Right lung (tissue), 5 donors: Measurements from ENCODE around the gene TRIP12. TPM values are rescaled to one million over a fixed set of nuclear protein-coding genes. Genes with fewer than 3 reads are reported as not detected.
"Not testable (repeated sequence)": the region's sequence is repeated elsewhere in the genome, so short reads cannot be mapped to it uniquely, and the experiment has no call there.

ENCODE experiments used
- DNase-seq, 2 donors: peaks; one replicate each; pipeline ENCODE4 v3.0.0-alpha.2; 2013
- polyA plus RNA-seq, 5 donors: library from polyadenylated mRNA; unstranded; fragments of 120-200 nt; gene quantifications; one replicate each; pipeline versions ENCODE4 v1.2.1 to v1.2.3, GENCODE V29; 2013; ENCODE audit warnings: inconsistent platforms in 1 of 5, low replicate concordance in 1 of 5; ENCODE audit not compliant: insufficient read length in 5 of 5, insufficient read depth in 1 of 5

Gene TRIP12
- polyA plus RNA-seq, 5 donors: 111 to 192 (median 174) TPM

DNA sequence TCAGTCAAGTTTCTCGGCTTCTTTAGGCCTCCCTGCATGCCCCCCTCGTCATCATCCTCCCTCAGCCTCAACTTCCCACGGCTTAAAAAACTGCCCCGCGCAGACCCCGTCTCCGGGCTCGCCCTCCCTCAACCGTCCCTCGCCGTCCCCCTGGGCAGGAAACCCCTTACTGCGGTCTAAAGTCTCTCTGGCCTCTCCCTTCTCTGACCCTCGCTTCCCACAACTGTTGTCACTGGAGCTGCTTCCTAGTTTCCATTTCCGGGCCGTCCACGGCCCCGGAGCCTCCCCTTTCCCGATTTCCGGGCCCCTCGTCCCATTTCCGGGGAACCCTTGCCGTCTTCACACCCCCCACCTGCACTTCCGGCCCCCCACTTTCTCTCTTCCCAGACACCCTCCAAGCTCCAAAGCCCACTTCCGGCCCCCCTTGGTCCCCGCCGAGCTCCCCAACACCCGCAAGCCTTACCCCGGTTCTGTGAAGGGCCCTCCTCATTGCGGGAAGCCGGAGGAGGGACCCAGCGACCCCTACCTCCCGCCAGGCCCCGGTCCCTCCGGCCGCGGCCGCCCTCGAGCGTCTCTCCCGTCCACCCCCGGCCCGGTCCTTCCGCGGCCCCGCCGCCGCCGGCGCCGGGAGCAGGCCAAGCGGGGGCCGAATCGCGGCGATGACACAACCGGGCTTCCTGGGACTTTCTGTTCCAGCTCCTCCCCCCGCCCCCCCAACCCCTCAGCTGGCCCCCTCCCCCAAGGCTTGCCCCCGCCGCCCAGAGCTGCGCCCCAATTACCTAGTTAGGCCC is 513 bp downstream of the TRIP12 start:
- peak; percentile 62 for DNase-seq

DNA sequence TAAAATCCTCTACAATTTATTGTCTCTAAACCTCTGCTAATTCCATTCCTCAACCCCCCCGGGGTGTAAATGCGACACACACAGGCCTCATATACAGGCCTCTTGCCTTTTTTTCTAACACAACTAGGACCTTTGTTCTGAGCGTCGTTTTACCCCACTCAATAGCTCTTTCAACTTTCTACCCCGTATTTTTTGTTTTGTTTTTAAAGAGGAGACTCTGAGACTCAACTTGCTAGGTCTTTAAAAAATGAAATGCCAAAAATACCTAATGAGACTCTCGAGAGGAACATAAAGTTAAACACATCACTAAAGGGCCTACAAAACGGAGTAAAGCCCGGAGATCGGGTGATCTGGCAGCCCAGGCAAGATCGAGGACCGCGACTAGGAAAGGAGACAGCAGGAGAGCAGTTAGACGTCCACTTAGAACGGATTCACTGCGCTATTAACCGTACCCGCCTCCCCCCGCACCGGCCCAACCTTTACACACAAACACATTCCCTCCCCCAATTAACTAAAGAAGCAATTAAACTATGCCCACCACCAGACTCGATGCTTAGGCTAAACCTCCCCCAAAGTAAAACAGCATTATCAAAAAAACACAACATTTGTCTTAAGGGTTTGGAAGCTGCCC is 1.7 kb downstream of the TRIP12 start:
- DNase-seq: peak in 1 of 2 donors; percentile 2

DNA sequence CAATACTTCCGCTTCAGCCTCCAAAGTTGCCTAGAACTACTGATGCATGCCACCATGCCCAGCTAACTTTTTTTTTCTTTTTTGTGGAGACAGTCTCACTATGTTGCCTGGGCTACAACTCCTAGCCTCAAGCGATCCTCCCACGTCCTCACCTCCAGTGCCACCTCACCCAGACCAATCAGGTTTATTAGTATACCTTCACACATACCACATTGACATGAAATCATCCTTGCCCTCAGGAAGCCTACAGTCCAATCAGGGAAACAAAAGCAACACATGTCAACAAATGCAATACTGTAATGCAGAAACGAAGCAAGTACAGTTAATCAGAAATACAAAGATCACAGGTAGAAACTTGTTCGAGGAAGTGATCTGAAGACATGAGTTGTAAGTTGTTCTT is 4.0 kb downstream of the TRIP12 start:
- DNase-seq: no peak

DNA sequence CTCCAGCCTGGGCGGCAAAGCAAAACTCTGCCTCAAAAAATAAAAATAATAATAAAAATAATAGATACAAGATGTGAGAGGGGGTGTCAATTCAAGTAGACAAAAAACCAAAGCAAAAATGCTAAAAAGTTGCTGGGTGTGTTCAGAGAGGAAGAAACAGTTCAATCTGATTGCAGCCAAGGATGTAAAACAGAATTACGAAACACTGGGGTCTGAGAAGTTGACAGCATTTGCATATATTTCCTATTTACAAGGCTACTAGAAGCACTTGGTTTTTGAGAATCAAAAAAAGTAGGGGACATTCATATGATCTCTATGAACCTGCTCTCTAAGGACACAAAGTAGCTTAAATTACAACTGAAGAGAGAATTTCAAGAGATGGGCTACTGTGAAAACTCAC is 7.6 kb downstream of the TRIP12 start:
- no peak for DNase-seq

DNA sequence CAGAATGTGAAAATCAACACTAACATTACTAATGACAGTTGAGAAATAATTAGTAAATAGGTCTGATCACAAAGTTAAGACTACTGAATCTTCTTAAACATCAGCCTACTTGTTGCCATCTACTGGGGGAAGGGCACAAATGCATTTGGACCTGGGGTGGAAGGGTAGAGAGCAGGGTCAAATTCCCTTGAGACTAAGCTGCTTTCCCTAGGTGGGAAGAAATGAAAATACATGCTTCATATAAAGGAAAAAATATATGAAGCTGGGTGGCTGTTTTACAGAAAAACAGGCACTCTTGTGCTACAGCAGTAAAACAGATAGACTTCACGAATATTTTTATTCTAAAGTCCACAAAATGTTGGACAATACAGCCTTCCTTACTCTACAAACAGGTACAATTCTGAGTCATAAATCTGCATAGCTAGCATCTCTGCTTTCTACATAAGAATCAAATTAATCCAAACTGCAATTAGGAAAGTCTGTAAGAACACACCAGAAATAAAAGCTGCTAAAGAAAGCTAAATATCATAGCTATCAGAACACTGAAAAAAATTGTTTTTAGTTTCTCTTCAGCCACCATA is 10.9 kb downstream of the TRIP12 start:
- no peak for DNase-seq

DNA sequence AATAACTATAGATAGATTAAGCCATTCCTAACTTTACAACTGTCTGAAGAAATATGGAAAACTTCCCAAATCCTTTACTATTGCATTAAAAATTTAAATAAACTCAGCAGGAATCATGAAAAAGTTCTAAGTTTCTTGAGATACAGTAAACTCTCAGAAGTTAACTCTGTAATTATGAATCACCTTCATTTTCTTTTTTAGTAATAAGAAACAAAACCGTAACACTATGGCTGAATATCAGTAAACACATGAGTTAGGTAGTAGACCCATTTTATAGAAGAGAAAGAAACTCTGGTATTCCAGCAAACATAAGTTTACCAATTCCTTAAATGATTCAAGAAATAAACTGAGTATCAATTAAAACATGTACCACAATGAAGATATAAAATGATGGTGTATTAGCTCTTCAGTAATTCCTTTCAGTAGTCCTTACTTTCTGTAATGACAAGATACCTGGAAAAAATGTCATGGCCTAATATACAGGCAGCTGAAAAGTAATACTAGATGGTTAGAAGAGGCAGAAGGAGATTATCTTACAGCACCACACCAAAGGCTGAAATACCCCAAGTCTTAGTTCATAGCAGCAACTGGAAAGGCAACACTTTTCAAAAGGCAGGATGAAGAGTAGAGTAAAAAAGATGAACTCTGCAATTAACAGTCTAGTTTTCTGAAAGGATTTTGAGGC is 11.5 kb downstream of the TRIP12 start:
- DNase-seq: no peak

DNA sequence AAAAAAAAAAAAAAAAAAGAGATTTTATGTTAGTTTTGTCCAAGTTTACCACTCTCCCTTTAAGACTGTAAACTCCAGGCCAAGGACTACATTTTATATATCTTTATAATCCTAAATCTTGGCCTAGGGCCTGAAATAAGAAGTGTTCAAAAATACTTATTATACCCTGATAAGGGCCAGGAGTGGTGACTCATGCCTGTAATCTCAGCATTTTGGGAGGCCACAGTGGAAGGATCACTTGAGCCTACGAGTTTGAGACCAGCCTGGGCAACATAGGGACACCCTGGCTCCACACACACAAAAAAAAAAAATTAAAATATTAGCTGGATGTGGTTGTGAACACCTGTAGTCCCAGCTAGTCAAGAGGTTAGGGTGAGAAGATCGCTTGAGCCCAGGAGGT is 12.7 kb downstream of the TRIP12 start:
- no peak for DNase-seq

DNA sequence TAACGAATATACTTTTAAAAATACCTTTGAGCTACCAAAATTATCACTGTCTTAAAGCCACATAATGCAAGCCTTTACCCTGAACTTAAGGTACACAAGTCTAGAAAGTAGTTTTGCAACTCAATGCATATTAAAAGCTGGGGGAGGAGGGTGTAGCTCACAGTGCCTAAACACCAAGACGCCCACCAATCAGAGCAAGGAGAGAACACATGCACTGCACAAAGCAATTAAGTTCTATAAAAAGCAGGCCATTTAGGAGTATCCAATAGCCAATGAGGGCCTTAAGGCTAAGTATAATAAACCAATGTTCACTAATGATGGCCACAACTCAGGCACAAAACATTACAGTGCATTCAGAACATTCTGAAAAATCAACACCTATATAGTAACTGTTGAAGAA is 16.2 kb downstream of the TRIP12 start:
- DNase-seq: no peak

DNA sequence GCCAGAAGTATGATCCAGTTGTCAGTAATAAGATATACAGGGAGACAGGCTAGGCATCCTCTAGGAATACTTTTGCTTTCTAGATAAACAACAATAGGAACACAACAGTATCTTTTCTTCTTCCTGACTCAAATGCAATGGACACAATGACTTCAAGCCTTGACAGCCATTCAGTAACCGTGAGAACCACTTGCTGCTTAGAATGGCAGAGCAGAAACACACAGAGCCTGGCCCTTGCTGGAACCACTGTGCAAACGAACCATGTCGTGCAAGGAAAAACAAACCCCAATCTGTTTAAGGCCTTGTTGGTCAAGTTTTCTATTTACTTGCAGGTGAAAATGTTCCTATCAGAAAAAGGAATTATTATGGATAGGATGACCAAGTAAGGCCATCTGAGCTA is 18.8 kb downstream of the TRIP12 start:
- no peak for DNase-seq

DNA sequence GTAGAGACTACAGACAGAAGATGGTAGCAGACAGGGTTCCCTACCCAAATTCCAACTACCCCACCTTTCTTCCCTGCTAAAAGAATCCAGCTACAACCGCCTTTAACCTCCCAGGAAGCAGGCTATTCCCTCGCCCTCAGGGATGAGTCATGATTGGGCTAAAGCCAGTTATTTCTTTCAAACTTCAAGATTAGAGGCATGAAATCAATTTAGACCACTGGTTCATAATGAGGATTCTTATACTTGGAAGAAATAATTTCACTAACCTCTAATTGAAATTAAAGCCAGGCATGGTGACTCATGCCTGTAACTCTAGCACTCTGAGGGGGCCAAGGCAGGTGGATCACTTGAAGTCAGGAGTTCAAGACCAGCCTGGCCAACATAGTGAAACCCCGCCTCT is 20.0 kb downstream of the TRIP12 start:
- DNase-seq: no peak

DNA sequence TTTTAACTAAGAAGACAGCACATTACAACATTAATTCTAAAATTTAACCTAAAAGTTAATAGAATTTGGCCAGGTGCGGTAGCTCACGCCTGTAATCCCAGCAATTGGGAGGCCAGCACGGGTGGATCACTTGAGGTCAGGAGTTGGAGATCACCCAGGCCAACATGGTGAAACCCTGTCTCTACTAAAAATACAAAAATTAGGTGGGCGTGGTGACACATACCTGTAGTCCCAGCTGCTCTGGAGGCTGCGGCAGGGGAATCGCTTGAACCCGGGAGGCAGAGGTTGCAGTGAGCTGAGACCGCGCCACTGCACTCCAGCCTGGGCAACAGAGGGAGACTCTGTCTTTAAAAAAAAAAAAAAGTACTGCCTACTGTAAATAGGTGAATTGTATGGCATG is 21.3 kb downstream of the TRIP12 start:
- DNase-seq: not testable (repeated sequence)

DNA sequence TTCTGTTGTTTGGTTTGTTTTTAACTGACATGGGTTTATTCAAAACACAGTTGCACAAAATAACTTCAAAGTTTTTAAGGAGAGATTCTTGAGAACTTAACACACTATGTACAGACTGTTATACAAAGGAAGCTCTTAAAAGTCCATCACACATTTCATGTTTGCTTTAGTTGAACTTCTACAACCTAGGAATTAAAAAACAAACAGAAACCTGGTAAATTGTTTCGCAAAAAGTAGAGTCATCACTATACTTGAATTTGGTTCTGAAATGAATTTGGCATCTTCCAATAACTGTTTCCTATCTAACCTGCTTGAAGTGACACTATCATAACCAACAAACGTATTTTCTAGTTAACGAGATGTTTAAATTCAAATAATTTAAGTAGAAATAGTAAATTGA is 21.8 kb downstream of the TRIP12 start:
- no peak for DNase-seq

DNA sequence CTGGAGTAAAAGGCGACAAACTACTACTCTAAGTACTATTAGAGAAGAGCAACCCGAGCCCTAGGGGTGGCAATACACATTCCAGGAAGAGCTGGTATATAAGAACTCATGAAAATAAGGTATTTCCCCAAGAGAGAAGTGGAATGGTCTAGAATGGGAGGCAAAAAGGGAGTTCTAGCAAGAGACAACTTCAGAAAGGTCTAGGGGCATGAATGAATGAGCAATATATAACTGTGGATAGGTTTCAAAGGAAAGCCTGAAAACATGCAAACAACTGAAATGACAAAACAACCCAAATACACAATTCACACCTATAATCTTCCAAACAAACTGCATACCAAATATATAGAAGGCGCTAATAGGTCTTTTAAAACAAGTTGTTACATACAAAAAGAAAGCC is 22.2 kb downstream of the TRIP12 start:
- DNase-seq: no peak

DNA sequence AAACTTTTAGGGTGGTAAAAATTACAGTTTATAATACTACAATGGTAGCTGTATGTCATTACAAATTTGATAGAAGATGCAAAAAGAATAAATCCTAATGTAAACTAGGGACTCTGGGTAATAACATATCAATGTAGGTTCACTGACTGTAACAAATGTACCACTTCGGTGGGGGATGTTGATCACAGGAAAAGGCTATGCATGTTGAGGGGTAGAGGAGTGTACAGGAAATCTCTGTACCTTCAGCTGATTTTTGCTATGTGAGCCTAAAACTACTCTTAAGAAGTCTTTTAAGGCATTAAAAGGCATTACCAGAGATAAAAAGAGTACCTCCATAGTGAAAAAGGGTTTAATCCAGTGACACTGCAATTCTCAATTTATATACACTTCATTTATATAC is 25.0 kb downstream of the TRIP12 start:
- DNase-seq: no peak

DNA sequence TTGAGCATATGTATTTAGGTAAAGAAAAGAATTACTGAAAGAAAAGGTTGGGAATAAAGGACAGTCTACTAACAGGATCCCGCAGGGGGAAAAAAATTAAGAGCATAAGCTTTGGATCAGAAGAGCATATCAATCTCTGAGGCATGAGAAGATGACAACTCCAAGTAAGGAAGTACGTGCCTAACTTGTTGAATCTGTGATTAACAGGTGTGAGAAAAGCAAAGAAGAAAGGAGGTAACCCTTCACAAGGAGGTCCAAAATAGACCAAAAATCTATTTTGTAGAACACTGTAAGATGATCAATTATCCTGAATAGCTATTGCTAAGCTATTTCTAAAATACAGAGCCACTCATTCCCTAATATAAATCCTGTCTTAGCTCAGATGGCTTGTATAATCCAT is 32.8 kb downstream of the TRIP12 start:
- DNase-seq: no peak

DNA sequence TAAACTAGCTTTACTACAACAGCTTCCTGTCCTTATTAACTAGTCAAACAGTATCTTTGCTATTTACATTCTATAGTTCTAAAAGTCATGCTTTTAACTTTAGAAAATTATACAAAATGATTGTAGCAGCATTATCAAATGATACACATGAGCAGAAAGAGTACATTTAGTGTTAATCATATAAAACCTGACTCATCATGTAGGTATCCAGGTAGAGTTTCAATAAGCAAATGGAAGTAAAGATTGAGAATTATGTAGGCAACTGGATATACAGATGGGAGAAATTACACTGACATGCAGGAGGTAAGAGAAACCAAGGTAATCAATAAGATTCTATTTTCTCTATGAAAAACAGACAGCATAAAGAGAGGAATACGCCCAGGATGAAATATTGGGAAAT is 33.8 kb downstream of the TRIP12 start:
- DNase-seq: no peak

DNA sequence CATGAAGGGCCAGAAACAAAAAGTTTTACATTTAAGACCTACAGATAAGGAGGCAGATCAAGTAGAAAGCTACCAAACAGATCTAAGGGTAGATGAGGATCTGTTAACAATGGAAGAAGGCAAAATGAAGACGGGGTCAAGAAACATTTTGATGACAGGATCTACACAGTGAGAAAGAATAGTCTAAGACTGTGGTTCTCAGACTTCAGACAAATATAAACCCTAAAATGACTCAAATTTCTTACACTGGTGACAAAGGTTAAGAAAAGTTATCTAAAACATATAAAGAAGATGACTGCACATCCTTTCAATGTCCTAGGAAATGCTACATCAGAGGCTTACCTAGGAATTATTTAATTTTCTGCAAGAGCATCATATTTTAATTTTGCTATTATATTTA is 34.4 kb downstream of the TRIP12 start:
- no peak for DNase-seq

DNA sequence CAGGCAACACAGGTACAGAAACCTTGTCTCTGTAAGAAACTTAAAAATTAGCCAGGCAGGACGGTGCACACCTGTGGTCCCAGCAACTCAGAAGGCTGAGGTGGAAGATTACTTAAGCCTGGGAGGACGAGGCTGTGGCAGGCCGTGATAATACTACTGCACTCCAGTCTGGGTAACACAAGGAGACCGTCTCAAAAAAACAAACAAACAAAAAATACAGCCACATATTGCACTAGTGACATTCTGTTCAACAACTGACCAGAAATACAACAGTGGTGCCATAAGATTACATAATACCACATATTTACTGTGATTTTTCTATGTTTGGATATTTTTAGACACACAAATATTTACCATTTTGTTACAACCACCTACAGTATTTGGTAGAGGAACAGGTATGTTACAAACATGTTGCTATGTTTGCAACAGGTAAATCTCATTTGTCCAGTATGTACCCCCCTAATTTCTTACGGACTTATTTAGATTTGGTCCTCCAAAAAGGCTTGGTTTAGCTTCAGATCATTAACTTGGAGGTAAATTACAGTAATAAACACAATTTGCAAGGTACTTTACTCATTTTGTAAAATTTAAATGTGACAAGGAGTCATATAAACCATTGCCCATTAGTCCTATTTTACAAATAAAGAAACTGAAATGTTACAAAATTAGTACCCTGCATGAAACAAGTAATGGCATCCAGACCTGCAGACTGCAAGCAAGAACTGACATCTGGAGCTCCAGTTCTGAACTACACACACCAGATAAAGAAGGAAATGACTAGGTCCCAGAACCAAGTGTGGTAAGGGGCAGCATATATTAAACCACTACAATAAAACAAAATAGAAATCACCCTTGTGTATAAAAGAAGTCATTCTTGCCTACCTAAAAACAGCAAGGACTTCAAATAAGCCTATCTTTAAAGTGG is 36.8 kb downstream of the TRIP12 start:
- DNase-seq: no peak

DNA sequence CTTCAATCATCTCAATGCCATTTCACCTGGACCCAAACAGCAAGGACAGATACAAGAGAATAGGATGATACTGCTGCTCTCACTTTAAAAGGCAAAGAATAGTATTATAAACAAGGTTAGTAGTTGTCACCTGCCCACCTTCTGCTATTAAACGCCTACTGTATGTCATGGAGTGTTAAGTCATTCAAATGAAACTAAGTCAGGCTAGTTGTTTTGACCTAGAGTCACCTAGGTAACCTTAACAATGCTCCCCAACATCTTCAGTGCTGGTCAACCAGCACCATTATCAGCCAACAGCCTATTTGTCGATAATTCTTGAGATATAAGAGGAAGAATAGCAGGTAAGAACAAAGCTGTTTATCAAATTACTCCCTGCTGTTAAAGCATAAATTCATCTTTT is 39.2 kb downstream of the TRIP12 start:
- no peak for DNase-seq

DNA sequence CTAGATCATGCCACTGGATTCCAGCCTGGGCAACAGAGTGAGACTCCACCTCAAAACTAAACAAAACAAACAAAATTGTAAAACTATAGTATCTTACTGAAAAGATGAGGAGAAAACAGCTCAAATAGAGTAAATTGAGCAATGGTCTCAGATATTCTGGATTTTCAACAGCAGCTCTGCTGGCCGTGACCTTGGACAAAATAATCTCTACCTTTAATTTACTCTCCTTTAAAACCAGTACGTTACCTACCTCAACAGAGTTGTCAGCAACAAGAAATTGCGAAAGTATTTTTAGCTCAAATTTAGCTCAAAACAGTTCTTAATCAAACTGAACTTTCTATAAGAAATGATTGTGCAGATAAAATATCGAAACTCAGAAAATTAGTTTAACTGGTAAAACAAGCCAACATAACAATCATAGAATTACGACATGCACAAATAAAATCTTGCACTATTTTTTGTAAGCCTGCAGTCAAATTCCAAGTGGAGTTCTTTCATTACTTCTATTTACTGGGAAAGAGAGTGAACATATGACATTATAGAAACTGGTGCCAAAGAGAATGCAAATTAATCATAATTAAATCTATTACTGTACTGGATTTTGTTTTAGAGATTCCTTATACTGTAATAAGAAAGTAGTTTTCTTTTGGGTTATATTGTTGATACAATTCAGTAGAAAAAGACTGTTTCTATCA is 40.8 kb downstream of the TRIP12 start:
- DNase-seq: no peak
